GM23338 (cell line): ENCODE results near the gene BMPER. TPM values are rescaled to one million over a fixed set of nuclear protein-coding genes. Genes with fewer than 3 reads are reported as not detected.
A peak's percentile ranks its signal among the peaks of the same experiment; 100 is the strongest.

ENCODE experiments used
- ATAC-seq: fragments of 200-7000 bp; cut with Tn5 transposase; 3 replicates; pipeline ENCODE4 v1.9.1; 2020
- DNase-seq: peaks from one replicate; pipeline ENCODE4 v3.0.0-alpha.2; 2015; ENCODE audit warnings: low spot score
- H2AFZ ChIP-seq: fragments of 200-600 bp; sonication (generic); 2 replicates; pipeline ENCODE4 v1.8.0; 2016; ENCODE audit warnings: antibody characterized with exemption, mild to moderate bottlenecking, moderate library complexity
- H3F3A ChIP-seq: fragments of 200-600 bp; sonication (generic); replicated peaks from 2 replicates; pipeline ENCODE4 v1.8.0; 2017; ENCODE audit warnings: antibody characterized with exemption, mixed run types, low read depth
- H3K27ac ChIP-seq: fragments of 200-600 bp; sonication (generic); 2 replicates; pipeline ENCODE4 v1.6.1; 2016; ENCODE audit warnings: low read depth
- H3K27me3 ChIP-seq: fragments of 200-600 bp; sonication (generic); 2 replicates; pipeline ENCODE4 v1.8.0; 2016; ENCODE audit warnings: mild to moderate bottlenecking, mixed run types, moderate library complexity; ENCODE audit not compliant: insufficient read depth
- H3K36me3 ChIP-seq: fragments of 200-600 bp; sonication (generic); 2 replicates; pipeline ENCODE4 v1.8.0; 2016; ENCODE audit warnings: mild to moderate bottlenecking; ENCODE audit not compliant: insufficient read depth
- H3K4me1 ChIP-seq: fragments of 200-600 bp; sonication (generic); 2 replicates; pipeline ENCODE4 v1.8.0; 2016; ENCODE audit warnings: mild to moderate bottlenecking, moderate library complexity; ENCODE audit not compliant: insufficient read depth
- H3K4me2 ChIP-seq: fragments of 200-600 bp; sonication (generic); 2 replicates; pipeline ENCODE4 v1.7.1; 2017; ENCODE audit warnings: mixed run types
- H3K4me3 ChIP-seq: fragments of 200-600 bp; sonication (generic); 2 replicates; pipeline ENCODE4 v1.6.1; 2016; ENCODE audit warnings: mixed run types
- H3K79me2 ChIP-seq: fragments of 200-600 bp; sonication (generic); replicated peaks from 2 replicates; pipeline ENCODE4 v1.8.0; 2017; ENCODE audit warnings: mild to moderate bottlenecking; ENCODE audit not compliant: insufficient read depth
- H3K9me2 ChIP-seq: fragments of 200-600 bp; sonication (generic); 2 replicates; pipeline ENCODE4 v1.8.0; 2017; ENCODE audit not compliant: insufficient read depth
- H4K20me1 ChIP-seq: fragments of 200-600 bp; sonication (generic); replicated peaks from 2 replicates; pipeline ENCODE4 v1.8.0; 2017; ENCODE audit warnings: mild to moderate bottlenecking; ENCODE audit not compliant: insufficient read depth
- H3K27ac Mint-ChIP-seq: 2 replicates; pipeline ENCODE4 v1.8.0; 2020; ENCODE audit warnings: inconsistent platforms, mild to moderate bottlenecking, moderate library complexity, mixed read lengths
- H3K27me3 Mint-ChIP-seq: 3 replicates; pipeline ENCODE4 v1.8.0; 2022; ENCODE audit warnings: low read depth, mild to moderate bottlenecking, moderate library complexity, mixed read lengths, inconsistent platforms; ENCODE audit not compliant: insufficient read depth, poor library complexity
- H3K36me3 Mint-ChIP-seq: 3 replicates; pipeline ENCODE4 v1.8.0; 2021; ENCODE audit warnings: low read depth, mild to moderate bottlenecking, inconsistent platforms, moderate library complexity, mixed read lengths
- H3K4me1 Mint-ChIP-seq: 3 replicates; pipeline ENCODE4 v1.8.0; 2020; ENCODE audit warnings: mild to moderate bottlenecking, inconsistent platforms, mixed read lengths
- H3K4me3 Mint-ChIP-seq: 3 replicates; pipeline ENCODE4 v1.8.0; 2021; ENCODE audit warnings: moderate library complexity, mild to moderate bottlenecking, inconsistent platforms, mixed read lengths
- H3K9me3 Mint-ChIP-seq: 3 replicates; pipeline ENCODE4 v1.8.0; 2020; ENCODE audit warnings: moderate library complexity, mild to moderate bottlenecking, inconsistent platforms, mixed read lengths
- CREB1 ChIP-seq: fragments of 250-450 bp; sonication (Bioruptor Pico); IDR thresholded peaks from 2 replicates; pipeline ENCODE4 v1.5.0; 2020; ENCODE audit warnings: low read depth, mild to moderate bottlenecking, moderate library complexity
- EZH2 ChIP-seq: fragments of 200-600 bp; sonication (generic); IDR thresholded peaks from one replicate; pipeline ENCODE4 v1.8.0; 2017; ENCODE audit warnings: antibody characterized with exemption, mild to moderate bottlenecking, low read depth; ENCODE audit not compliant: unreplicated experiment
- JUNB ChIP-seq: IDR thresholded peaks from one replicate; pipeline ENCODE4 v1.6.1; 2016; ENCODE audit warnings: antibody characterized with exemption; ENCODE audit not compliant: unreplicated experiment
- NANOG ChIP-seq: IDR thresholded peaks from 2 replicates; pipeline ENCODE4 v1.6.1; 2016; ENCODE audit warnings: antibody characterized with exemption, borderline replicate concordance
- POLR2AphosphoS5 ChIP-seq: IDR thresholded peaks from 2 replicates; pipeline ENCODE4 v1.6.1; 2016; ENCODE audit warnings: antibody characterized with exemption, low read depth
- STAT1 ChIP-seq: IDR thresholded peaks from one replicate; pipeline ENCODE4 v1.6.1; 2016; ENCODE audit warnings: antibody characterized with exemption; ENCODE audit not compliant: unreplicated experiment
- polyA plus RNA-seq: library from polyadenylated mRNA; unstranded; fragments of >200 nt; fragmentation: Nextera tagmentation; extraction: Ambion mirVana; gene quantifications from 2 replicates; pipeline ENCODE4 v1.2.1, GENCODE V29; 2016
- total RNA-seq: library from RNA; depleted of rRNA; stranded (reverse); fragments of >200 nt; shearing (Covaris generic); gene quantifications from 2 replicates; pipeline ENCODE4 v1.2.3, GENCODE V29; 2014
- TF ChIP-seq, protein P1 (sequence below): IDR thresholded peaks from 2 replicates; pipeline ENCODE4 v1.6.1; 2016; ENCODE audit warnings: antibody characterized with exemption
- TF ChIP-seq, protein P2 (sequence below), 2 experiments: fragments of 200-600 bp in 1 of 2; sonication (generic) in 1 of 2; conservative IDR thresholded peaks; 2 replicates each; pipeline versions ENCODE4 v1.5.1 to v1.6.1; 2016 to 2017; ENCODE audit warnings: antibody characterized with exemption in 2 of 2, low read depth in 2 of 2, mild to moderate bottlenecking in 2 of 2, moderate library complexity in 1 of 2

The BMPER gene
- total and polyA plus RNA-seq, 2 experiments from 2014 or later, result 0.53 to 1.4 TPM

DNA sequence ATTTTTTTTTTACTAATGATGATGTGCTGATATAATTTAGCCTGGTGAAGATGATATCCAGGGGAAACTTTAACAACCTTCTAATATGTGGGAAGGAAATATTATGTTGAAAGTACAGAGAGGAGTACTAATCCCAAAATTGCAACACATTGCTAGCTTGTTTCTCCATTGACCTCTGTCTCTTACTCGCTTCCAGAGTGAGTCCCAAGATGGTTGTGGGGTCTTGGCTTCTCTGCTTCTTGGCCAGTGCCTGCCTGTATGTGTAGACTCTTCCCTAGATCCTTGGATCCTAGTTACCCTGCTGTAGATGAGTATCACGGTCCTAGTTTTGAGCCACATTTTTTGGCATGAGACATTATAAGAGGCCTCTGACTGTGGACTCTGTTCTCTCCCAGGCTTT, 17.5 kb downstream of the BMPER start:
- no peaks in the 10 kb centered on the region for H3K36me3 ChIP-seq
- Mint-ChIP-seq H3K4me1 (peaks cover 9% of the 10 kb centered on the region), H3K27me3 (peaks cover 4% of the 10 kb centered on the region), H3K4me3 (no peak overlapping the region), H3K27ac (no peak overlapping the region), H3K9me3 (no peaks in the 10 kb centered on the region; the same call in 2 of the 3 replicates), H3K36me3 (no peaks in the 10 kb centered on the region)
- no peaks in the 10 kb centered on the region for H3K27me3 ChIP-seq
- H3K4me2 ChIP-seq, result no peak overlapping the region
- no peak overlapping the region for H3K4me3 ChIP-seq
- no peaks in the 10 kb centered on the region for H4K20me1 ChIP-seq
- ATAC-seq (no peak), DNase-seq (no peak)
- no peaks in the 10 kb centered on the region for H3K4me1 ChIP-seq
- no peaks in the 10 kb centered on the region for H3K79me2 ChIP-seq
- no peaks in the 10 kb centered on the region for H3K9me2 ChIP-seq
- H3F3A ChIP-seq, result no peaks in the 10 kb centered on the region
- no peak overlapping the region for H3K27ac ChIP-seq
- no peak overlapping the region for H2AFZ ChIP-seq
- no peak for TF ChIP-seq JUNB
- TF ChIP-seq POLR2AphosphoS5, result no peak
- TF ChIP-seq, protein P1, sequence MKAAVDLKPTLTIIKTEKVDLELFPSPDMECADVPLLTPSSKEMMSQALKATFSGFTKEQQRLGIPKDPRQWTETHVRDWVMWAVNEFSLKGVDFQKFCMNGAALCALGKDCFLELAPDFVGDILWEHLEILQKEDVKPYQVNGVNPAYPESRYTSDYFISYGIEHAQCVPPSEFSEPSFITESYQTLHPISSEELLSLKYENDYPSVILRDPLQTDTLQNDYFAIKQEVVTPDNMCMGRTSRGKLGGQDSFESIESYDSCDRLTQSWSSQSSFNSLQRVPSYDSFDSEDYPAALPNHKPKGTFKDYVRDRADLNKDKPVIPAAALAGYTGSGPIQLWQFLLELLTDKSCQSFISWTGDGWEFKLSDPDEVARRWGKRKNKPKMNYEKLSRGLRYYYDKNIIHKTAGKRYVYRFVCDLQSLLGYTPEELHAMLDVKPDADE, result no peak
- TF ChIP-seq CREB1, result no peak
- no peak for TF ChIP-seq STAT1
- TF ChIP-seq NANOG, result no peak

DNA sequence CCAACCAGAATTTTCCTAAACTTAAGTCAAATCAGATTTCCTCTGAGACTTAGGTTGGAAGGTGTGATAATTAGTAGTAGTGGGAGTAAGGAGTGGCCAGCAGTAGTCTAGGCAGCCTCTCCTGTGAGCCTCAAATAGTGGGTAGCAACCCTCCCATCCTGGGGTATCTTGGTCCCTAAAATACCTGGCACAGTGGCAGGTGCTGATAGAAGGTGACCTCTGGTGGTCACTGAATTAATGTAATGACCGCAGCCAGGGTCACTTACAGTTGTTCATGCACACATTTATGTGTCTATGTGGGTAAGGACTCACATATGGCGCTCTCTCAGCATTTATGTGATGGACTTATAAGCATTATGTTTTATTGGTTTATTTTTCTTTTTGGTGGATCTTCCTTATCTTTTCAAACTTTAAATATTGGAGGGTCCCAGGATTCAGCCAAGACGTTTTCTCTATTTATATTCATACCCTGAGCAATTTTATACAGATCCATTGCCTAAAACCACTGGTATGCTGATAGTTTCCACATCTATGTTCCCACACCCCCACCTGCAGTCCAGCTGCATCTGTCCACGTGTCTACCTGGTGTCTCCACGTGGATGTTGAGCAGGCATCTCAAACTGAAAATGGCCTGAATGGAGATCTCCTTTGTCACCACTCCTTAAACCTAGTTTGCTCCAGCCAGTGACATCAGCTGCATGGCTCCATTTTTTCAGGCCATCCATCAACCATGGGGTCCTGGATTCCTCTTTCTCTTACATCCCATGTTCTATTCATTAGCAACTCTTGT, 18.3 kb downstream of the BMPER start:
- H3K27me3 ChIP-seq, result no peaks in the 10 kb centered on the region
- no peaks in the 10 kb centered on the region for H3K4me1 ChIP-seq
- no peak overlapping the region for H3K27ac ChIP-seq
- Mint-ChIP-seq H3K27me3 (peaks cover 2% of the 10 kb centered on the region), H3K36me3 (no peaks in the 10 kb centered on the region), H3K27ac (no peak overlapping the region), H3K4me3 (no peak overlapping the region), H3K4me1 (peaks cover 7% of the 10 kb centered on the region), H3K9me3 (no peaks in the 10 kb centered on the region; the same call in 2 of the 3 replicates)
- no peak overlapping the region for H2AFZ ChIP-seq
- TF ChIP-seq, protein P2, sequence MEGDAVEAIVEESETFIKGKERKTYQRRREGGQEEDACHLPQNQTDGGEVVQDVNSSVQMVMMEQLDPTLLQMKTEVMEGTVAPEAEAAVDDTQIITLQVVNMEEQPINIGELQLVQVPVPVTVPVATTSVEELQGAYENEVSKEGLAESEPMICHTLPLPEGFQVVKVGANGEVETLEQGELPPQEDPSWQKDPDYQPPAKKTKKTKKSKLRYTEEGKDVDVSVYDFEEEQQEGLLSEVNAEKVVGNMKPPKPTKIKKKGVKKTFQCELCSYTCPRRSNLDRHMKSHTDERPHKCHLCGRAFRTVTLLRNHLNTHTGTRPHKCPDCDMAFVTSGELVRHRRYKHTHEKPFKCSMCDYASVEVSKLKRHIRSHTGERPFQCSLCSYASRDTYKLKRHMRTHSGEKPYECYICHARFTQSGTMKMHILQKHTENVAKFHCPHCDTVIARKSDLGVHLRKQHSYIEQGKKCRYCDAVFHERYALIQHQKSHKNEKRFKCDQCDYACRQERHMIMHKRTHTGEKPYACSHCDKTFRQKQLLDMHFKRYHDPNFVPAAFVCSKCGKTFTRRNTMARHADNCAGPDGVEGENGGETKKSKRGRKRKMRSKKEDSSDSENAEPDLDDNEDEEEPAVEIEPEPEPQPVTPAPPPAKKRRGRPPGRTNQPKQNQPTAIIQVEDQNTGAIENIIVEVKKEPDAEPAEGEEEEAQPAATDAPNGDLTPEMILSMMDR (conservative IDR thresholded peaks at IDR 0.05; ENCODE audit: low read depth in 2 of 2), result peak; percentile 22 to 58; a peak in 3 of 4 replicates
- no peak for TF ChIP-seq EZH2
- DNase-seq (peak; percentile 26), ATAC-seq (no peak)
- H3K4me2 ChIP-seq, result no peak overlapping the region
- no peaks in the 10 kb centered on the region for H3K9me2 ChIP-seq
- no peaks in the 10 kb centered on the region for H3K36me3 ChIP-seq
- no peaks in the 10 kb centered on the region for H4K20me1 ChIP-seq
- no peaks in the 10 kb centered on the region for H3F3A ChIP-seq
- H3K4me3 ChIP-seq, result no peak overlapping the region
- no peaks in the 10 kb centered on the region for H3K79me2 ChIP-seq
